Anterior cingulate cortex (tissue), 58 donors: ENCODE data around the gene ADGRV1.

ENCODE experiments used
- DNase-seq, 58 donors: peaks; one replicate each; lab custom pipeline; 2025; lab: John Stamatoyannopoulos, UW

The ADGRV1 gene

DNA sequence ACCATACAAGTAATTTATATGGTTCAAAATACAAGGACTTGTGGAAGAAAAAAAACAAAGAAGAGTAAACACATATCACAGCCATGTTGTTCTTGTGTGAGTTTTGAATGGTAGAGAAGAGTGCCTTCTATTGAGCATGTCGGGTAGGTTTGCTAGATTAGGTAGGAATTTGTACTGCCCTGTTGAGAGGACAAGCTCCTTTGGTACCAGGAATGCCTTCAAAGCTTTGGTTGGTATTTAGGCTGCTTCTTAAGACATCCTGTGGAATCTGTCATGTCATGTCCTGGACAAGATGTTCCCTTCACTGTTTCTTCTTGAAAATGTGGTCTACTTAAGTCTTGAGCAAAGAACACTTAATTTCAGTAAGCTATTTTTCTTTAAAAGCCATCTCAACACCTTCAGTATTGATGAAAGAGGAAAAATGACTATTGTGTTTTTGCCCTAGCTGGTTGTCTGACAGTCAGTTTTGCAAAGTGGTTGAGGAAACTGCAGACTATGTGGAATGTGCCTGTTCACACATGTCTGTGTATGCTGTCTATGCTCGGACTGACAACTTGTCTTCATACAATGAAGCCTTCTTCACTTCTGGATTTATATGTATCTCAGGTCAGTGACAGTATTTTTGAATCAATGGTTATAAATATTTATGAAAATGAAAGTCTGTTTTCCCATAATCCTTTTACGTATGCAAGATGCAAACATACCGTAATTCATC is 296.9 kb downstream of the ADGRV1 start:
- no peak for DNase-seq

DNA sequence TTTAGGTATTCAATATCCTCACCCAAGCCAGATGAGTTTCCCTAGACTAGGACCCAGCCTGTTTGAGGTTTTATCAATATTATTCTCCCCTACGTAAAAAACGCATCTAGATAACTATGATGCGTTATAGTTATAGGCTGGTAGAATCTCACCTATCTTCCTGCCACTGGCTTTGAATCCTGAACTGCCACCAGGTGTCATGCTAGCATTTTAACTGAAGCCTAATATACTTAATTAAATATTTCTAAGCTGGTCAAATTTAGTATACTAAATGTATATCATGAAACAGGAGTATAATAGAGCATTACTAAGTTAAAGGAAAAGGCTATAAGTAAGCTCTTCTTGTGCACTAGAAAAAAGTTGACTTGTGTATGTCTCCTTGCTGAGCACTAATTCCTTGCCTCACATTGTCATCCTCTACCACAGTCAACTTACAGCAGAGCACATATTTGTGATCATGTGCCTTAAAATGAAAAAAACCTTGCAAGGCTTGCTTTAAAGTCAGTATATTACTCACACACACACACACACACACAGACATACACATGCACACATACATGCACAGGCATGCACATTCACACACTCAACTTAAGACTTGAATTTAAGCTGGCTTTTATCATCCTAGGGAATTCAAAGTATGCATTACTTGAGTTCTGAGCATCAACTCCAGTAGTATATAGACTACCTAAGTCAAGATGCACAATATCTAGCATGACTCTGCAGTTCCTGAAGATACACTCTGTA is 303.4 kb downstream of the ADGRV1 start:
- DNase-seq, result no peak

DNA sequence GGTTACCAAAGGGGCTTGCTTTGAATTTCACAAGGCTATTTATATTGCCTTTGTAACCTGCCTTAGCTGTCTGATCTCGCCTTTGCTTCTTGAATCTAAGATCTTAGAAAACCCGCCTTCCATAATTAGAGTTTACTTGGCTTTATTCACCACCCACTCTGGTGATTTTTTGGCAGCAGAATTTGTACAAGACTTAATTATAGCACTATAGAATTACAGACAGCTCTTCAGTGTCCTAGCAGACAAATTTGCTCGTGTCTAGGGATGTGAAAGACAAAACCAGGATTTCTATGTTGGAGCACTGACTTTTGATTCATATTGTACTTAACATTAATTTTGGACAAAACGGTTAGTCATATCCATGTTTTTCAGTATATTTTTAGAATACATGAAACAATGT is 306.6 kb downstream of the ADGRV1 start:
- peak in 2 of 58 donors; percentile 23 to 24 for DNase-seq

DNA sequence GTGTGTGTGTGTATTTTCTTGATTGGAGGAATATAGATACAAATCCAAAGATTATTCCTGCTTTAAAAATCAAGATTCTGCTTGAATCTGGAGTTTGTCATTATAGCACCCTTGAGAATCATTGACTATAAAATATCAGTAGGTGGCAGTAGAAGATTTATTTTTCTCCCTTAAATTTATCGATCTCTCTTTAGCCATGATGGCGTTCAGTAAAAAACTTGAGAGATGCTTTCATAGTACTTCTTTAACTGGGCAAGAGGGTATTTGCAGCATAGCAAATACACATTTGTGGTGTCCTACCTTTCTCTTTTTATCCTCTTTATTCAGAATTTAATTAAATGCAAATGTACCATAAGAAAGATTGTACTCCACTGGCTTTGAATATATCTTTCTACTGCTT is 307.7 kb downstream of the ADGRV1 start:
- no peak for DNase-seq

DNA sequence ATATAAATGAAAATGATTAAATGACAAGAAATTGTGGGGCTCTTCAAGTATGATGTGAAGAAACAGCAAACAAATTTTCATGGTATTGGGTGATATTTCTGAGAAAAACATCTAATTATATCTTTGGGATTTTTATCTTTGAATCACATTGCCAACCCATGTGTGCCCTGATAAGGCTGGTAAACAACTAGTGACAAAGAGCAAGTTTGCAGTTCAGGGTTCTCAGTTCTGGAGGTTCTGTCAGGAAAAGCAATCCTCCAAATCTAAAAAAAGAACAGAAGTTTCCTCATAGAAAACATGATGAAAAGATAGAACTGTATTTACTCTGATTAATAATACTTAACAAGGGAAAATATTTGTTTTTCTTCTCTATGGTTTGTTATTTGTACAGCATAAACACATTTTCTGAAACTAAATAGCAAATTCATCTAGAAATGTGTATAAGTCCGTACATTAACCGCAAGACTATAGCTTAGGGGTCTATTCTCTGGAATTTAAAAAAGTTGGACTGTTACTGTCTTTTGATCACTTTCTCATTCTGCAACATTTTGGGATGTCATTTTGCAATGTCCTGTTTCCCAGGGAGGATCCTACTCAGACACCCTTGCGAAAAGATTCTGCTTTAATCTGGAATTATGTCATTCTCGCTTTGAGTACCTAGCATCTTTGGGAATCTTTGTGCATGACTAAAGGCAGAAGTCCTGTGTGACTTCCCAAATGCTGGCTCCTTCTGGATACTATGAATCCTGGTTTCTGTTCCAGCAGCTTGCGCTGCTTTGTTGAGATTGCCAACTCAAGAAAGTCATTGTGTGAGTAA is 308.5 kb downstream of the ADGRV1 start:
- DNase-seq, result peak in 2 of 58 donors; percentile 2 to 5

DNA sequence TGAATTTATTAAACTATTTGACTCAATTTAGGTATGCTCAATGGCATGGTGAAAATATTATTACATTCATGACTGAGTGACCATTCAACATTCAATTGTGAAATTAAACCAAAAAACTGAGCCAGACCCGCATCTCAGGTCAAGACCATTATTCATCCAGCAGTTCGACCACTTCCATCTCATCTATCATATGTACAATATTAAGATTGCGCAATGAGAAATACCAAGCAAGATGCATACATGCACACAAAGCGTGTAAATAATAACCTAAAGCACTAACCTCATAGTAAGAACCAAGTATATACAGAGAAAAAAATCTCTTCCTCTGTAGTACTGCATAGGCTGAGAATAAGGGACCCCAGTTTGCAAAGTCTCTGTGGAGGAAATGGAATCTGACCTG is 310.2 kb downstream of the ADGRV1 start:
- DNase-seq, result no peak

DNA sequence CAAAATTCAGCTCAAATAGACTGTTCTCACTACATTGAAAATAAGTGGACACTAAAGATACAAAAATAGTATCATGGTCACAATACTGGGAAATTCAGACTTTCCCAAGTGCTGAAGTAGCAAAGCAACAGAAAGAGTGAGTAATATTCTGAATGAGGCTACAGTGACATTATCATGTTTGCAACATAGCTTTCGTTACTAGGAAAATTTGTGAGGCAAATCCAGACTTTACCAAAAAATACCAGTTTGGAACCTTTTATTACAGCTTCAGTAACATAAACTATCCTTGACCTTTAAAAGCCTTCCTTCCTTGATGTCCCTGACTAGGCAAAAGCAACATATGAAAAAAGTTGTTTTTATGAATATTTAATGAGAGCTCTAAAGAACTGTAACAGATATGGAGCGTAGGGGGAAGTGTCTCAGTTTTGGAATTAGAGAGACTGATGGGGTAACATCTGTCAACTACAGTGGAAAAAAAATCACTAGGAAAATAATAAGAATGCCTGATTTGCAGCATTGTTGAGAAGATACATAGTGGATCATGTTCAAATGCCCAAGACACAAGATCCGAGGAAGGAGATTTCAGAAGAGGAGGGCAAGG is 312.9 kb downstream of the ADGRV1 start:
- DNase-seq, result no peak

DNA sequence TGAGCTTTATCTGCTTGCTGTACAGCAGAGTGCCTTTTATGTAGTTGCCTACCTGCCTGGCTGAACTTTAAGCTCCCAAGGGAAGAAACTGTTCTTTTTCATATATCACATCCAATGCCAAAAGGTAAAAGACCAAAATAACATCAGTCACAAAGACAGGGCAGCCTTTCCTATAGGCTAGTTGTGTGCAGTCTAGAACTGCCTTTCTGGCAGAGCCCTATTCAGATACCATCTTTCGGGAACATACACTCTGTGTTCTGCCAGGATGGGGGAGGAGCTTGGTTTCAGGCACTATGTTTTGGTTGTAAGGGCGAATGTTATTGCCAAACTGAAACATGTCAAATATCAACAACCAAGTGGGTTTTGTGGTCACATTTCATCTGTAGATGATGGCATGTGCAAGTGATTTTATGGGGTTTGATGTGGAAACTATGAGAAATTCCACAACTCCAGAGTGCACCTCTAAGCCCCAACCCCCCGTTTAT is 314.5 kb downstream of the ADGRV1 start:
- DNase-seq, result no peak

DNA sequence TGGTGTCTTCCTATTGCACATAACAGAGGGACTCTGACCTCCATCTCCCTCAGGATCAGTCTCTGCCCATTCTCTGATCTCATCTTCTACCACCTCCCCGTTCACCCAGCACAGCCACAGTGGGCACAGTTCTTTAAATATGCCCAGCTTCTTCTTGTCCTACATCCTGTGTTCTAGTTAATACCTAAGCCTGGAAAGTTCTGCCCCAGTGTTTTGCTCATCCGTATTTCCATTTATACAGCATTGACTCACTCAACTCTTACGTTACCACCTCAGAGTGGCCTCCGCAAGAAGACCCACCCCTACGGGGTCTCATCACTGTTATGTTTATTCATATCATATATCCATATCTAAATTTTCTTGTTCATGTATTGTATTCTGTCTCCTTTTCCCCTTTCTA is 315.5 kb downstream of the ADGRV1 start:
- no peak for DNase-seq

DNA sequence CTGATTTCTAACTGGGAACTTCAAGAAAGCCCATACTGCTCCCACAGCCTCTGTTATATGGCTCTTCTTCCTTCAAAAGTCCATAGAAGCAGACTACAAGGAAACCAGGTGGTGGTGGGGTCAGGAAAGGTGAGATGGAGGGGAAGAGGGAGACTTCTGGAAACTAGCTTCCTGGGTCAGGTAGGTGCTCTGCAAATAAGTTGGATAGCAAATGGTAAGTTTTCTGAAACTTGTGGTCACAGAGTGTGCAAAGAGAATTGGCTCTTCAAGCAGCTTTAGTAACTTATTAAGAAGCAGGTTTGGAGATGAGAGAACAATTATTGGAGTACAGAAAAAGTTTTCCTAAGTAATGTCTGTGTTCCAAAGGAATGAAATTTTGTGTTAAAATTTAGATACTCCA is 316.9 kb downstream of the ADGRV1 start:
- no peak for DNase-seq

DNA sequence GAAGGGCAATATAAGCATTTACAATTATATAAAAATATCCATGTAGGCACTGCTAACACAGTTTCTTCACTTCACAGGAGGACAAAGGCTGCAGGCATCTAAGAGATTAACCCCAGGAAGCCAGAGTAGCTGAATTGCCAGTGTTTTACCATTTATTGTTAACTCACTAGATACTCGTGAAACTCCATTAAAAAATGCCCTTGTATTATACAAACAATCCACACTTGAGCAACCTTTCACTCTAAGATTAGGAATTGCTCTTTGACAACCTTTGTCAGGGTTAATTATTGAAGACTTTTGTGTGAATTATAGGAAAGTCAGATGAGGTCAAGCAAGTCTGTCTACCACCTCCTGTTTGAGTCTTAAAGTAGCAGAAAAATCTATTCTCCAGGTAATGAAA is 317.8 kb downstream of the ADGRV1 start:
- no peak for DNase-seq

DNA sequence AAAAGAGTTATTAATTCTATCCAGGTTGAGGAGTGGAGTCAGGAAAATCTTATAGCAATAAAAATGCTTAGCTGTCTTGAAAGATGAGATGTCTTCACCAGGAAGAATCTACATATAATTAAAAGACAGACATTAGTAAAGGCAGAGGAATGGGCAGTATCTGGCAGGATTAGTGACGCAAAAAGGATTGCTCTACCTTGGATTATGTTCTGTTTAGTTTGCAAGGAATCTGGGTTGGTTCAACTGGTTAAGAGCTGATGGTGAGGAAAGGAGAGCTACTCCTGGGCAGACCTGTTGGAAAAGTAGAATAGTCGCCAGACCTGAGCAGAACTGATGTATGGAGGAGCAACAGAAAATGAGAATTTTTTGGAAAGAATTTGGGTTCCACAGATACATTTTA is 318.5 kb downstream of the ADGRV1 start:
- DNase-seq, result no peak

DNA sequence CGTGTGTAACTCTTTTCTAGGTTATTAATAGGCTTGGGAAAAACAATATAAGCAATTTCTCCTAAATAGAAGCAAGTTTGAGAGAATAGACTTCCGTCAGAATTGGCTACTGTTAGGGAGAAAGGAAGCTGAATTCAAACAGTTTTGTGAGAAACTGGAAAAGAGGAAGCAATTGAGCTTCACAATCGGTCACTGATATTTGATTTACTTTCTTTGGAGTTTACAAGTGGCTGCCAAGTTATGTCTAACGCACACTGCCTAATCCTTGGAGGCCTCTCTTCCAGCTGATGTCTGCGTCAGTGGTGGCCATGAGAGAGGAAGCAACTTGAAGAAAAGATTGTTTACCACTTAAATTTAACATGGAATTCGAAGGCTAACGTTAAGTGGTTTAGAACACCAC is 319.5 kb downstream of the ADGRV1 start:
- DNase-seq, result no peak

DNA sequence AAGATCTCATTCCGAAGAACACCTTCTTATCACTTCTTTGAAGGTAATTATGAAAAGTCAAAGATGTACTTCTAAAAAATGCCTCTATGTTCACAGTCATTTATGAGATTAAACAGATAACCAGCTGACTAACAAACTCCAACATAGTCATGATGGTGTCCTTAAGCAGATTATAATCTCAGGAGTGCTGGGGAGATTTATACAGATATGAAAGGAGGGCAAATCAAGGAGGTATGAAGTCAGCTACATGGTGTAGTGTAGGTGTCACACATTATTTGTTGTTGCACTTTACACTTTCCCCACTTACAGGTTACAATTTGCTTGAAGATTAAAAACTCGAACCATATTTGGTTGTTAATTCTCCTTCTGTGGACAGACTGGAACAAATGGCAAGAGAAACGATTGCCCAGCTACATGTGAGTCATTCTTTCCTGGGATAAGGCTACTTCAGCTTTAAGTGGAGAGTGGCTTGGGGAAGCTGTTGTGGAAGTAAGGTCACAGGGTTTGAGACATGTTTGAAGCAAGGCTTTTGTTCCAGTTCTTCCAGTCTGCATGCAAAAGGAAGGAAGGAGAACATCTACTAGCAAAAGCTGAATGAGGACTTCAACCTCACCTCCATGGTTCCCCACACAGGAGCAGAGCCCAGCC is 320.1 kb downstream of the ADGRV1 start:
- DNase-seq, result no peak

DNA sequence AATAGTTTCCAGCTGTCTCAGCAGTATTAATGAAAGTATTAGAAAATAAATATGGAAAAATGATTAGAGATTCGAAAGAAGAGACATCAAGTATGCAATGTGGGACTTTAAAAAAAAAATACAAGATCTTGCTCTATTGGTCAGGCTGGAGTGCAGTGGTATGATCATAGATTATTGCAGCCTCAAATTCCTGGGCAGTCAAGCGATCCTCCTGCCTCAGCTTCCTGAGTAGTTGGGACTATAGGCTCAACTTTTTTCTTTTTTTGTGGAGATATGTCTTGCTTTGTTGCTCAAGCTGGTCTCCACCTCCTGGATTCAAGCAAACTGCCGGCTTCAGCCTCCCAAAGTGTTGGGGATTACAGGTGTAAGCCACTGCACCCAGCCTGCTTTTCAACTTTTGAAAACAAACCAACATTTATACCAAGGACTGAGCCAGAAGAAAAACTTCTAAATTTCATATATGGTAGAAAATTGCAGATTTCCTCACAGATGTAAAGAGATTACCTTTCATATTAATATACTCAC is 323.1 kb downstream of the ADGRV1 start:
- DNase-seq, result no peak

DNA sequence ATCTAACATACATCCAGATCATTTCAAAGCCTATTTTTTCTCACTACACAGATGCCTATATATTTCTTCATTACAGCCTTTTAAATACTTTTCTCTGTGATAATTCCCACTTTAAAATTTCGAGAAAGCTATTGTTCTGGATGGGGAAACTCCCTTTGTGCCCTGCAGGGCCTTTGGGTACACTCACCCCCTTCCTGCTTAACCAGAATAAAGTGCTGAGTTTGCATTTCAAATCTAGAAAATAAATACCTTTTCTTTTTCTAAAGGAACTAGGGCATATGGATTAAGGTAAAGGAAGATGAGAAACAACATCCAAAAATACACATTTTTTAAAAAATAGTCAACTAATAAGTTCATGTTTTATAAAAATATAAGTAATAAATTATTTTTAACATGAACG is 323.9 kb downstream of the ADGRV1 start:
- no peak for DNase-seq

DNA sequence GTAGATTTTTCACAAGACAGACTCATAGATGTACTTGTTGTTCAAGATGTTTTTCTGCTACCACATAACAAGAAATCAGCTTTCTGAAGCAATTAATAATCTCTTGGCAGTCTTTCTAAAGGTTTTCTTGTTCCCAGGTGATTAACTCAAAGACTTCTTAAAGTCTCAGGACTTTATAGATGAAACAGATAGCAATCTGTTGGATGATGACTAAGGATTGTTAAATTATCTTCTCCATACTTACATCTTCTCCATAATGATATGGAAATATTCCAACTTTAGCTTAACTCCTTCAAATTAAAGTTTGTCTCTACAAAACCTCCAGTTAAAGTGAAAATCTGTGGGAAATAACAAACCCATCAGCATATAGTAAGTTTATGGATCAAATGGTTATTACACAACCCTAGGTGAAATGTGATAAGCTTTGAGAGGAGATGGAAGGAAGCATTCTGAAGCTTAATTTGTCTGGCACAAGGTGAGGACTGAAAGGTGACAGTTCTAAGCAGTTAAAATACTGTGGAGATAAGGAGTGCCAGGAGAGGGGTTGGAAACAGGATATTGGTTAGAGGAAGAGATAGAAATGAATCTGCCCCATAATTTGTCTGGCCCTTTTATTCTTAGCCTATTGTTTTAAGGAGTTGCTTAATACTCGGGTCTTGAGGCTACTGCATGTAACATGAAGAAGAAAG is 326.7 kb downstream of the ADGRV1 start:
- DNase-seq, result no peak

DNA sequence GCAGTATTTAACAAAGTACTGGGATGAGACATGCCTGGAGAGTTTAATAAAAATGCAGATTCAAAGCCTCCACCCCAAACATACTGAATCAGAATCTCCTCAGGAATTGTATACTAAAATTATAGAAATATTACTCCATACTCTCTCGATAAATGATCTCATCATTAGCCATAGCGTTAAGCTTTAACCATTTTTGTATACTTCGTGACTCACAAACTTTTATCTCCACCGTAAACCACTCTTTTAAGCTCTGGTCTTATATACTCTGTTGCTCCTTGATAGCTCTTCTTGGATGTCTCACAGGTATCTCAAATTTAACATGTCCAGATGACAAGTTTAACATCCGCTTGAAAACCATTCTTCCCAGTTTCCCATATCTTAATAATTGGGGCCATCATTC is 327.8 kb downstream of the ADGRV1 start:
- DNase-seq, result no peak

DNA sequence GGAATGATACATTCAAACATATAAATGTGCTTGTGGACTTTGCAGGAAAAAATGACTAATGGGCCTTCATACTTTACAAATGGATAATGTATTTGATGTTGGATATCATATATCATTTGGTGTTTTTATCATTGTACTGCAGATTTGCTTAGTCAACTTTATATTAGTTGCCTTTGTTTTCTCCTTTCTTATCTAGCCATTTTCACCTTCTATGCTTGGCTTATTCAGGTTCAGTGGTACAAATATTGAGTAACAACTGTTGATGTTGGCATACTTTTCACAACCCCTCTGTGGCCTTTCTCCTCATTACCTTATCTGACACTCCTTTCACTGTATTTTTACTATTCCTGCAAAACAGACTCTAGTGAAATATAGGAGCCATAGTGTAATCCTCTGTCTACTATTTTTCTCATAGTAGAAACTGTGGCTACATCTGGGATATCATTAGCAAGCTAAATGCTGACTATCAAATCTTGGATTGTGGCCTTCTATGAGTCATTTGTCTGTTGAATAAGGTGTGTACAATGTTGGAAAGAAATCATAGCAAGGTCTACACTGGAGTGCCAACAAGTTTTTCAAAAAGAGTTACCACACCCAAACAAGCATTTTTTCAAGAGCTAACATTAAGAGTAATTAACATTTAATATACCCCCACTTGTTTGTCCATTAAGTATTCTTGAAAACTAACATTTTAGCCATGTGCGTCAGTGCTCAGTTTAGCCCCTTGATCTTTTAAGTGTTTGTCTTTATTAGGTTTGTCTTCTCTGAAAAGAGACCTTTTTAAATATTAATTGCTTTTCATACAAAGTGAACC is 330.1 kb downstream of the ADGRV1 start:
- DNase-seq, result no peak
